GM18909 (cell line): ENCODE results near the gene CHEK1.

Source experiments
- ATAC-seq: cut with Tn5 transposase; IDR thresholded peaks from one replicate; pipeline ENCODE4 v1.9.1; 2021; ENCODE audit warnings: mild to moderate bottlenecking; ENCODE audit not compliant: unreplicated experiment, poor library complexity

Gene CHEK1

GRCh38 chr11:125625630-125626287 lies 796 bp downstream of the CHEK1 start:
- peak; percentile 88 for ATAC-seq

GRCh38 chr11:125626288-125626950 lies 1.5 kb downstream of the CHEK1 start:
- peak; percentile 27 for ATAC-seq

GRCh38 chr11:125627236-125627910 lies 2.4 kb downstream of the CHEK1 start:
- no peak for ATAC-seq

- ATAC-seq, result no peak
Measured at GRCh38 chr11:125637840-125638239, 12.9 kb downstream of the CHEK1 start.

GRCh38 chr11:125638315-125638714 lies 13.4 kb downstream of the CHEK1 start:
- no peak for ATAC-seq

- no peak for ATAC-seq
Measured at GRCh38 chr11:125645871-125646270, 20.9 kb downstream of the CHEK1 start.

GRCh38 chr11:125649465-125650166 lies 24.7 kb downstream of the CHEK1 start:
- ATAC-seq, result no peak

- no peak for ATAC-seq
Measured at GRCh38 chr11:125662689-125663088, 37.7 kb downstream of the CHEK1 start.

GRCh38 chr11:125663910-125664309 lies 38.9 kb downstream of the CHEK1 start:
- ATAC-seq, result no peak

- ATAC-seq, result no peak
Measured at GRCh38 chr11:125667151-125667550, 42.2 kb downstream of the CHEK1 start.

GRCh38 chr11:125670172-125670571 lies 45.2 kb downstream of the CHEK1 start:
- ATAC-seq, result no peak

GRCh38 chr11:125671561-125671960 lies 46.6 kb downstream of the CHEK1 start:
- no peak for ATAC-seq

GRCh38 chr11:125674210-125674609 lies 49.2 kb downstream of the CHEK1 start:
- no peak for ATAC-seq

- no peak for ATAC-seq
Measured at GRCh38 chr11:125675196-125675595, 50.2 kb downstream of the CHEK1 start.

GRCh38 chr11:125679397-125679796 lies 54.4 kb downstream of the CHEK1 start:
- no peak for ATAC-seq

- no peak for ATAC-seq
Measured at GRCh38 chr11:125679837-125680236, 54.9 kb downstream of the CHEK1 start.

- ATAC-seq, result no peak
Measured at GRCh38 chr11:125680747-125681146, 55.8 kb downstream of the CHEK1 start, which contains the start of gene ACRV1. Gene ACRV1 (minus strand): TSS chr11:125680847. CDS start chr11:125680780, 67 bp downstream.

- ATAC-seq, result no peak
Measured at GRCh38 chr11:125685228-125685627, 60.3 kb downstream of the CHEK1 start.

- no peak for ATAC-seq
Measured at GRCh38 chr11:125688066-125688465, 63.1 kb downstream of the CHEK1 start.

- ATAC-seq, result no peak
Measured at GRCh38 chr11:125688632-125689031, 63.7 kb downstream of the CHEK1 start.
